Skeletal muscle satellite cell (primary cell): ENCODE data around the gene NOD2.

Experiments
- H3K27me3 ChIP-seq: 2 replicates; pipeline ENCODE4 v1.7.0; 2013; ENCODE audit warnings: low read length; ENCODE audit not compliant: control insufficient read depth, insufficient read depth
- H3K36me3 ChIP-seq: 2 replicates; pipeline ENCODE4 v1.7.0; 2013; ENCODE audit warnings: mild to moderate bottlenecking, control low read depth, low read length; ENCODE audit not compliant: insufficient read depth
- H3K4me1 ChIP-seq: 2 replicates; pipeline ENCODE4 v1.7.0; 2013; ENCODE audit warnings: low read length; ENCODE audit not compliant: control insufficient read depth, insufficient read depth
- H3K4me2 ChIP-seq: 2 replicates; pipeline ENCODE4 v1.7.0; 2013; ENCODE audit warnings: mild to moderate bottlenecking, low read length
- H3K4me3 ChIP-seq: 2 replicates; pipeline ENCODE4 v1.7.0; 2013; ENCODE audit warnings: low read length
- H3K9ac ChIP-seq: 2 replicates; pipeline ENCODE4 v1.7.0; 2013; ENCODE audit warnings: mild to moderate bottlenecking, low read depth, low read length, moderate library complexity
- H3K9me3 ChIP-seq: replicated peaks from 2 replicates; pipeline ENCODE4 v1.7.0; 2013; ENCODE audit warnings: mild to moderate bottlenecking, control low read depth, low read length

The NOD2 gene

DNA sequence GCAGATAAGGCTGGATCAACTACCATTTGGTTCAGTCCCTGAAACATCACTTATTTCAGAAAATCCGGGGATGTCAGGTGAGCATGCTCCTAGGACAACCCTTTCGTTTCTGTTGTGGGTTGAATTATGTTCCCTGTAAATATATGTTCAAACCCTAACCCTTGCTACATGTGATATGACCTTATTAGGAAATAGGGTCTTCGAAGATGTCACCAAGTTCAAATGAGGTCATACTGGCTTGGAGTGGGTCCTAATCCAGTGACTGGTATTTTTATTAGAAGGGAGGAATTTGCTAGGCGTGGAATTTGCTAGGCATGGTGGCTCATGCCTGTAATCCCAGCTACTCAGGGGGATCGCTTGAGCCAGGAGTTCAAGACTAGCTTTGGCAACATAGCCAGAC is 33.6 kb upstream of the NOD2 start:
- no peaks in the 10 kb centered on the region for H3K36me3 ChIP-seq
- no peaks in the 10 kb centered on the region for H3K9me3 ChIP-seq
- no peak overlapping the region for H3K4me3 ChIP-seq
- no peak overlapping the region for H3K4me2 ChIP-seq
- peaks cover under 1% of the 10 kb centered on the region for H3K4me1 ChIP-seq
- no peaks in the 10 kb centered on the region for H3K27me3 ChIP-seq
- no peak overlapping the region for H3K9ac ChIP-seq

DNA sequence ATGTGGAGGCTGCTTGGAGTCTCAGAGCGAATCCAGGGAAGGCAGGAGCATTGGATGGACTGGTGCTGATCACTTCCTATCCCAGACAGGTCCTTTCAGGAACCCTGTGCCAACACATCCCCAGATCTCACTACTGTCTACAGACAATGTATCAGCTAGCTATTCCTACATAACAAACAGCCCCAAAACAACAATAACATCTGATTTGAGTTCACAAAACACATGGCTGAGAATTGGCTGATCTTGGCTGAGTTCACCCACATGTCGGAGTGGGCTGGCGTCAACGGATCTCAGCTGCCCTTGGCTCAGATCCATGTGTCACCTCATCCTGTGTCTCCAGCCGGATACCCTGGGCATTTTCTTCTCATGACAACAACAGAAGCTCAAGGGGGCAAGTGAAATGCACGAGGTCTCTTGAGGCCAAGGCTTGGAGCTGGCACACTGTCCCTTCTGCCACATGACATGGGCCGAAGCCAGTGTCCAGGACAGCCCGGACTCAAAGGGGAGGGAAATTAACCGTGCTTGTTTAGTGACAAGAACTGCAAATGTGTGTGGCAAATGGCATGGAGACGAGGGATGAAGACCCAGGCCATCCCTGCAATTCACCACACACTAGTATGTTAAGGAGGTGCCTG is 31.0 kb upstream of the NOD2 start:
- no peak overlapping the region for H3K4me2 ChIP-seq

GRCh38 chr16:50664270-50664669 is 29.1 kb upstream of the NOD2 start:
- Histone ChIP-seq H3K4me1 (peaks cover 4% of the 10 kb centered on the region), H3K4me3 (no peak overlapping the region), H3K9me3 (no peaks in the 10 kb centered on the region), H3K9ac (no peak overlapping the region), H3K36me3 (no peaks in the 10 kb centered on the region), H3K27me3 (no peaks in the 10 kb centered on the region), H3K4me2 (no peak overlapping the region)

More for the DNA sequence above, 31.0 kb upstream of the NOD2 start:
- no peaks in the 10 kb centered on the region for H3K9me3 ChIP-seq
- no peak overlapping the region for H3K4me3 ChIP-seq
- H3K27me3 ChIP-seq: no peaks in the 10 kb centered on the region
- H3K36me3 ChIP-seq: no peaks in the 10 kb centered on the region
- no peak overlapping the region for H3K9ac ChIP-seq
- H3K4me1 ChIP-seq: peaks cover 4% of the 10 kb centered on the region

DNA sequence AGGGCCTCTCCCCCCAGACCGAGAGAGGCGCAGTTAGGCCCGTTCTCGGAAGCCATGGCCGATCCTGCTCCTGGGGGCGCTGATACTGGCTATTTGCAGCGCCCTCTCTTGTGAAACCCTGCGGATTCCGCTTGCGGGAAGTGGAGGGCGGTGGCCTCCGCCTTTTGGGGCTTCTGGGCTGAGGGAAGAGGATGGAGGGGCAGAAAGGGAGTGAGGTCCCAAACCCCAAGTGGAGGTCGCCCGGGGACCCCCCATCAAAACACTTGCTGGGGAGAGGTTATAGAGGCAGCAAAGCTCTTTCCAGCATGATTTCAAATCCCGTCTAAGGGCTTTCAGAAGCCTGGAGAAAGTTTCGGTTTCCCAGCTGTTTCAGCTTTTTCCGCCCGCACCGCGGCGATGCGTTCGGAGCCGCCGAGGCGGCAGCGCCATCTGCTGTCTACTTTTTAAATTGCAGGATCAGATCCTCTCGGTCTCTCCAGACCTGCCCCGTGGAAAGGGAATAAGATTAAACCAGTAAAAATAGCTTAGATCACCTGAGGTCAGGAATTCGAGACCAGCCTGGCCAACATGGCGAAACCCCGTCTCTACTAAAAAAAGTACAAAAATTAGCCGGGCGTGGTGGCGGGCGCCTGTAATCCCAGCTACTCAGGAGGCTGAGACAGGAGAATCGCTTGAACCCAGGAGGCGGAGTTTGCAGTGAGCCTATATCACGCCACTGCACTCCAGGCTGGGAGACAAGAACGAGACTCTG is 28.1 kb upstream of the NOD2 start:
- H3K4me3 ChIP-seq: peak overlapping the region; percentile 77
- peak overlapping the region; percentile 97 for H3K4me2 ChIP-seq
- H3K9ac ChIP-seq: peak overlapping the region; percentile 76
- no peaks in the 10 kb centered on the region for H3K9me3 ChIP-seq
- H3K27me3 ChIP-seq: no peaks in the 10 kb centered on the region
- H3K36me3 ChIP-seq: no peaks in the 10 kb centered on the region
- H3K4me1 ChIP-seq: peaks cover 4% of the 10 kb centered on the region

- Histone ChIP-seq H3K9me3 (peaks cover 3% of the 10 kb centered on the region), H3K4me2 (no peak overlapping the region), H3K27me3 (no peaks in the 10 kb centered on the region), H3K4me3 (no peak overlapping the region), H3K4me1 (peaks cover 4% of the 10 kb centered on the region), H3K36me3 (no peaks in the 10 kb centered on the region), H3K9ac (no peak overlapping the region)
Measured at GRCh38 chr16:50666658-50667496, 26.5 kb upstream of the NOD2 start.

DNA sequence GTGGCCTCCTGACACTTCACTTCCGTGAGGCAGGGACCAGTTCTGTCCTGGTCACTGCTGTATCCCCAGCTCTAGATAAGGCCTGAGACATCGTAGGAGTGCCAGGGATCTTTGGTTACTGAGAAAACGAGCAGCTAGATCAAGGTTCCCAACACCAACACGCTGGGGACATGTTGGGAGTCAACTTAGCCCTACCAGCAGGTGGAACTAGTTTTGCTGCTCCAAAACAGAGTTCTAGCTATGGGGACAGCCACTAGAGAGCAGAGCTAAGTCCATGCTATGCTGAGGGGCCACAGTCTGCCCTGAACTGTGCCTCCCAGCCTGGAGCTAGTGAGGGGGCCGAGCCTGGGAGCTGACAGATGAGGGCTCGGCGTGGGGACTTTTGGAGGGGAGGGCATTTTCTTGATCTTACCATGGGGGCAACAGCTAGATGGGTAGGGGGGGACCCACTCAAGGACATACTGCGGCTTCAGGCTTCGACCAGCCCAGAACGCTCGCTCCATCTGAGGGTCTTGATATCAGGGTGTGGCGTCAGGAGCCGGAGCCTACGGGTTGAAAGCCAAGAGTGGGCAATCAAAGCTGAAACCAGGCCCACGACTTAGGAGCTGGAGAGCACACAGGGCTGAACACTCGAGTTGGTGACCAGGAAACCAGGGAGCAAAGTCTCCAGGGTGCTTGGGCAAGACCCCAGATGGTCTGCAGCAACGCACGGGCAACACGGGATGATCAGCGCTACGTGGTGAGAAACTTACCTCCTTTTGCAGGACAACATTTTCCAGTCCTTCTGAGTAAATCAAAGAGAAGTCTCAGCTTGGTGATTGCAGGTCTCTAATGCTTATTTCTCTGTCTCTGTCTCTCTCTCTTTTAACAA is 25.7 kb upstream of the NOD2 start:
- Histone ChIP-seq H3K27me3 (no peaks in the 10 kb centered on the region), H3K9ac (no peak overlapping the region), H3K4me1 (peaks cover 4% of the 10 kb centered on the region), H3K9me3 (peaks cover 11% of the 10 kb centered on the region), H3K4me2 (no peak overlapping the region), H3K4me3 (no peak overlapping the region), H3K36me3 (no peaks in the 10 kb centered on the region)

- Histone ChIP-seq H3K27me3 (no peaks in the 10 kb centered on the region), H3K4me2 (no peak overlapping the region), H3K36me3 (no peaks in the 10 kb centered on the region), H3K9me3 (peaks cover 13% of the 10 kb centered on the region), H3K4me1 (peaks cover 4% of the 10 kb centered on the region), H3K4me3 (no peak overlapping the region), H3K9ac (no peak overlapping the region)
Measured at GRCh38 chr16:50668368-50669008, 24.9 kb upstream of the NOD2 start.

- Histone ChIP-seq H3K9ac (no peak overlapping the region), H3K9me3 (peaks cover 13% of the 10 kb centered on the region), H3K4me2 (no peak overlapping the region), H3K27me3 (no peaks in the 10 kb centered on the region), H3K36me3 (no peaks in the 10 kb centered on the region), H3K4me3 (no peak overlapping the region), H3K4me1 (peaks cover 4% of the 10 kb centered on the region)
Measured at GRCh38 chr16:50669741-50670140, 23.7 kb upstream of the NOD2 start.

DNA sequence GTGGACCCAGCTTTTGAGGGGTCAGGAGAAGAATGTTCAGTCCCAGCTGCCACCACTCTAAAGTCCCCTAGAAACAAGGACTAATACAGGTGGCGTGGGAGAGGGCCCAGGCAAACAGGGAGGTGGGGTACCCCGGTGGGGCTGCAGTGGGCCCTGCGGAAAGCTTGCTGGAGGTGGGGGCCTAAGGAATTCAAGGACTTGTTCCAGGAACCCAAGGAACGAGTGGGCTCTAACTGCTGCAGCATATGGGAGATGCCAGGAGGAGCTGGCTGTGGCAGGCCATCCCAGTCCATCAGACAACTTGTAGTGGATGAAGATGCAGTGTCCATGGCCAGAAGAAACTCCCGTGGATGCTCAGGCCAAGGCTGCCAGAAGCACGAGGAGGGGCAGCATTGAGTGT is 22.9 kb upstream of the NOD2 start:
- Histone ChIP-seq H3K9me3 (peaks cover 13% of the 10 kb centered on the region), H3K4me2 (no peak overlapping the region), H3K4me3 (no peak overlapping the region), H3K4me1 (no peaks in the 10 kb centered on the region), H3K27me3 (no peaks in the 10 kb centered on the region), H3K9ac (no peak overlapping the region), H3K36me3 (no peaks in the 10 kb centered on the region)

GRCh38 chr16:50671644-50672260 is 21.7 kb upstream of the NOD2 start:
- Histone ChIP-seq H3K4me1 (no peaks in the 10 kb centered on the region), H3K9ac (no peak overlapping the region), H3K27me3 (no peaks in the 10 kb centered on the region), H3K9me3 (peaks cover 13% of the 10 kb centered on the region), H3K4me2 (no peak overlapping the region), H3K36me3 (no peaks in the 10 kb centered on the region), H3K4me3 (no peak overlapping the region)
